HCT116 (cell line): ENCODE measurements around the gene ACTRT2. TPM values are rescaled to one million over a fixed set of nuclear protein-coding genes. Genes with fewer than 3 reads are reported as not detected.

Experiments
- ATAC-seq: fragments of 200-7000 bp; cut with Tn5 transposase; 2 replicates; pipeline ENCODE4 v1.9.1; 2020; ENCODE audit warnings: mild to moderate bottlenecking, moderate library complexity
- BruUV-seq: library from RNA; stranded (reverse); fragments of 400-500 nt; replicated peaks from 2 replicates; lab custom pipeline; 2021; lab: Mats Ljungman, UMichigan
- CTCF ChIA-PET: fragments of 300-600 bp; sonication (Branson Sonifier 250); formaldehyde crosslinking; loops from one replicate; lab custom pipeline; 2021; ENCODE audit warnings: antibody characterized with exemption; lab: Charles Lee
- POLR2A ChIA-PET: fragments of 300-600, 350-600 bp; sonication (Branson Sonifier 250); formaldehyde crosslinking; loops from one replicate; lab custom pipeline; 2021; ENCODE audit warnings: antibody characterized with exemption; lab: Charles Lee
- RAD21 ChIA-PET, 2 experiments: fragments of 300-600 bp; sonication (Branson Sonifier 250); formaldehyde crosslinking; loops; one replicate each; lab custom pipeline; 2023; ENCODE audit warnings: low total read pairs in 2 of 2; ENCODE audit not compliant: uncharacterized antibody in 2 of 2, unreplicated experiment in 2 of 2, low non-redundant PET in 1 of 2; lab: Charles Lee
- DNase-seq: peaks from one replicate; pipeline ENCODE4 v3.0.0-alpha.2; 2010; ENCODE audit warnings: low read depth, low spot score
- H2AFZ ChIP-seq: fragments of 200-600 bp; shearing (Covaris generic), sonication (generic); 2 replicates; pipeline ENCODE4 v1.6.1; 2017; ENCODE audit warnings: low read depth, mixed run types, mixed read lengths, antibody characterized with exemption, low read length; ENCODE audit not compliant: poor library complexity, severe bottlenecking
- H3K27ac ChIP-seq: 2 replicates; pipeline ENCODE4 v1.5.1; 2012; ENCODE audit warnings: low read depth, low read length
- H3K27me3 ChIP-seq: fragments of 200-600 bp; sonication (generic); 2 replicates; pipeline ENCODE4 v1.6.1; 2016; ENCODE audit warnings: mixed run types, low read length, mixed read lengths; ENCODE audit not compliant: insufficient read depth
- H3K36me3 ChIP-seq, 2 experiments: fragments of 200-500 bp in 1 of 2; fragments of 200-600 bp in 1 of 2; sonication (Bioruptor generic) in 1 of 2; sonication (generic) in 1 of 2; 2 replicates each; pipeline versions ENCODE4 v1.5.1 to v1.6.1; 2014 to 2016; ENCODE audit warnings: low read length in 2 of 2, inconsistent platforms in 1 of 2, mixed read lengths in 1 of 2, mixed run types in 1 of 2; ENCODE audit not compliant: insufficient read depth in 2 of 2, control insufficient read depth in 1 of 2
- H3K4me1 ChIP-seq, 2 experiments: fragments of 200-600 bp in 1 of 2; sonication (generic) in 1 of 2; 2 replicates each; pipeline versions ENCODE4 v1.5.1 to v1.6.1; 2012 to 2017; ENCODE audit warnings: low read length in 2 of 2, inconsistent platforms in 1 of 2, mild to moderate bottlenecking in 1 of 2, mixed read lengths in 1 of 2, mixed run types in 1 of 2, moderate library complexity in 1 of 2; ENCODE audit not compliant: insufficient read depth in 2 of 2, control insufficient read depth in 1 of 2
- H3K4me2 ChIP-seq: fragments of 200-600 bp; sonication (generic); 2 replicates; pipeline ENCODE4 v1.6.1; 2017; ENCODE audit warnings: mixed run types, low read length, mixed read lengths
- H3K4me3 ChIP-seq, 2 experiments: fragments of 200-600 bp in 1 of 2; sonication (generic) in 1 of 2; replicated peaks in 1 of 2; 2 replicates each; pipeline ENCODE4 v1.5.1; 2011 to 2016; ENCODE audit warnings: low read length in 2 of 2, control low read depth in 1 of 2, low read depth in 1 of 2, mild to moderate bottlenecking in 1 of 2, mixed read lengths in 1 of 2, mixed run types in 1 of 2
- H3K79me2 ChIP-seq: fragments of 200-600 bp; sonication (generic); 2 replicates; pipeline ENCODE4 v1.6.1; 2017; ENCODE audit warnings: mild to moderate bottlenecking, mixed run types, low read length, moderate library complexity, mixed read lengths; ENCODE audit not compliant: insufficient read depth
- H3K9ac ChIP-seq: fragments of 200-600 bp; sonication (generic); 2 replicates; pipeline ENCODE4 v1.6.1; 2016; ENCODE audit warnings: low read length, mixed read lengths
- H3K9me2 ChIP-seq: fragments of 200-600 bp; sonication (generic), shearing (Covaris generic); 2 replicates; pipeline ENCODE4 v1.6.1; 2017; ENCODE audit warnings: mixed run types, mild to moderate bottlenecking, moderate library complexity; ENCODE audit not compliant: insufficient read depth
- H3K9me3 ChIP-seq, 2 experiments: fragments of 200-500 bp in 1 of 2; fragments of 200-600 bp in 1 of 2; sonication (Bioruptor generic) in 1 of 2; sonication (generic) in 1 of 2; 2 replicates each; pipeline ENCODE4 v1.6.1; 2014 to 2017; ENCODE audit warnings: low read length in 2 of 2, mixed read lengths in 2 of 2, inconsistent platforms in 1 of 2, low read depth in 1 of 2, mild to moderate bottlenecking in 1 of 2, mixed run types in 1 of 2, moderate library complexity in 1 of 2; ENCODE audit not compliant: control insufficient read depth in 1 of 2, insufficient read depth in 1 of 2
- H4K20me1 ChIP-seq: fragments of 200-600 bp; sonication (generic), shearing (Covaris generic); 2 replicates; pipeline ENCODE4 v1.6.1; 2017; ENCODE audit warnings: mixed run types, mild to moderate bottlenecking, moderate library complexity; ENCODE audit not compliant: insufficient read depth
- ELF1 ChIP-seq: IDR thresholded peaks from 2 replicates; pipeline ENCODE4 v1.6.1; 2012; ENCODE audit warnings: low read depth, borderline replicate concordance
- JUND ChIP-seq: IDR thresholded peaks from 2 replicates; pipeline ENCODE4 v1.6.1; 2012
- POLR2AphosphoS5 ChIP-seq: IDR thresholded peaks from 2 replicates; pipeline ENCODE4 v1.6.1; 2011; ENCODE audit warnings: mild to moderate bottlenecking, low read depth, low read length, moderate library complexity
- RAD21 ChIP-seq: IDR thresholded peaks from 2 replicates; pipeline ENCODE4 v1.6.1; 2012; ENCODE audit warnings: low read depth, mild to moderate bottlenecking
- SIN3A ChIP-seq: IDR thresholded peaks from 2 replicates; pipeline ENCODE4 v1.6.1; 2012; ENCODE audit warnings: low read depth
- ZBTB33 ChIP-seq: IDR thresholded peaks from 2 replicates; pipeline ENCODE4 v1.6.1; 2011; ENCODE audit warnings: mild to moderate bottlenecking, low read length, moderate library complexity; ENCODE audit not compliant: insufficient replicate concordance; ENCODE audit errors: extremely low read depth
- ZFX ChIP-seq: fragments of 450-650 bp; IDR thresholded peaks from 2 replicates; pipeline ENCODE4 v1.6.1; 2017
- intact Hi-C: fragments of 100-400 bp; cut with micrococcal nuclease; formaldehyde crosslinking; loops from 2 replicates; pipeline ENCODE4 v1.10.0; 2022
- total RNA-seq: library from RNA; stranded (reverse); gene quantifications from one replicate; pipeline ENCODE4 v1.2.1, GENCODE V29; 2021; ENCODE audit not compliant: unreplicated experiment

The ACTRT2 gene
- total RNA-seq, 1 experiment from 2014 or later: not detected

GRCh38 chr1:3068564-3069431 is 47.5 kb downstream of the ACTRT2 start, which contains the start of gene PRDM16:
Gene PRDM16, plus strand, starts transcription at chr1:3069203. Its CDS starts 57 bp downstream, at chr1:3069260.
- no peaks in the 10 kb centered on the region for H3K27me3 ChIP-seq

More at GRCh38 chr1:3068564-3069431, 47.5 kb downstream of the ACTRT2 start, which contains the start of gene PRDM16:
- Histone ChIP-seq H3K9me2 (no peaks in the 10 kb centered on the region), H3K27ac (peak within 1 kb of the TSS; percentile 64), H3K4me3 (peak within 1 kb of the TSS; percentile 49 to 82), H4K20me1 (no peaks in the 10 kb centered on the region), H3K9me3 (no peaks in the 10 kb centered on the region), H3K9ac (peak within 1 kb of the TSS; percentile 69), H3K4me1 (no peaks in the 10 kb centered on the region; a peak in 1 of 4 replicates), H3K79me2 (no peaks in the 10 kb centered on the region), H3K36me3 (no peaks in the 10 kb centered on the region), H3K4me2 (peak within 1 kb of the TSS; percentile 95), H2AFZ (peak within 1 kb of the TSS; percentile 54)
- POLR2A ChIA-PET: interaction anchor here (1.0 kb wide), 1 partner anchor 12 kb away, joined by 3 read pairs; no protein-coding TSS in a partner anchor
- no peak for TF ChIP-seq ZBTB33
- no peak for TF ChIP-seq RAD21
- 0 out of 2 replicates have a peak, but pooled peaks have one; percentile 7 for TF ChIP-seq ZFX
- no peak for TF ChIP-seq SIN3A
- no peak for TF ChIP-seq POLR2AphosphoS5
- TF ChIP-seq ELF1: no peak
- no peak for TF ChIP-seq JUND
- BruUV-seq: no TSS peak
- DNase-seq (peak; percentile 50), ATAC-seq (peak; percentile 69)
- intact Hi-C loops: no loop called here
- CTCF ChIA-PET: no interaction called here
- RAD21 ChIA-PET: no interaction called here
